GM10248 (cell line): ENCODE measurements around the gene PTPN13.

Experiments used
- CTCF ChIA-PET: fragments of 300-600 bp; sonication (Branson Sonifier 250); formaldehyde crosslinking; extraction: SDS; loops from one replicate; lab custom pipeline; 2021; ENCODE audit warnings: antibody characterized with exemption; lab: Yijun Ruan, JAX
- POLR2A ChIA-PET: fragments of 350-650 bp; sonication (Branson Sonifier 250); formaldehyde crosslinking; extraction: SDS; loops from one replicate; lab custom pipeline; 2020; ENCODE audit warnings: antibody characterized with exemption; lab: Yijun Ruan, JAX
- DNase-seq: peaks from one replicate; pipeline ENCODE4 v3.0.0; 2012; ENCODE audit errors: extremely low spot score
- CTCF ChIP-seq: IDR thresholded peaks from 2 replicates; pipeline ENCODE4 v1.5.1; 2012; ENCODE audit warnings: mild to moderate bottlenecking, low read depth; ENCODE audit errors: extremely low read depth, missing control alignments, control extremely low read depth

Gene PTPN13

GRCh38 chr4:86810847-86811246, 216.7 kb downstream of the PTPN13 start:
- CTCF ChIA-PET, result no interaction called here

GRCh38 chr4:86815653-86816052, 221.5 kb downstream of the PTPN13 start:
- DNase-seq, result no peak
- CTCF ChIA-PET, result no interaction called here
- POLR2A ChIA-PET, result no interaction called here
- no peak for TF ChIP-seq CTCF

More at GRCh38 chr4:86810847-86811246, 216.7 kb downstream of the PTPN13 start:
- DNase-seq, result no peak
- POLR2A ChIA-PET, result no interaction called here
- TF ChIP-seq CTCF, result no peak

GRCh38 chr4:86816501-86817273, 222.6 kb downstream of the PTPN13 start:
- TF ChIP-seq CTCF, result no peak
- ChIA-PET CTCF (interaction anchor here (1.0 to 4.3 kb wide), 3 partner anchors 8 to 321 kb away, joined by 3 to 24 read pairs (median 3); no protein-coding TSS in a partner anchor), POLR2A (no interaction called here)
- DNase-seq, result no peak

GRCh38 chr4:86818211-86818610, 224.1 kb downstream of the PTPN13 start:
- TF ChIP-seq CTCF, result no peak
- CTCF ChIA-PET, result interaction anchor here (1.1 to 4.3 kb wide), 4 partner anchors 10 to 30 kb away, joined by 3 to 24 read pairs (median 6); no protein-coding TSS in a partner anchor
- no peak for DNase-seq
- POLR2A ChIA-PET, result no interaction called here

GRCh38 chr4:86818841-86819240, 224.7 kb downstream of the PTPN13 start:
- POLR2A ChIA-PET, result no interaction called here
- TF ChIP-seq CTCF, result no peak
- no peak for DNase-seq
- CTCF ChIA-PET, result interaction anchor here (1.1 to 4.3 kb wide), 3 partner anchors 11 to 18 kb away, joined by 3 to 24 read pairs (median 10); no protein-coding TSS in a partner anchor

GRCh38 chr4:86819561-86819960, 225.4 kb downstream of the PTPN13 start:
- ChIA-PET POLR2A (no interaction called here), CTCF (interaction anchor here (4.3 kb wide), 1 partner anchor 11 kb away, joined by 24 read pairs; no protein-coding TSS in a partner anchor)
- no peak for TF ChIP-seq CTCF
- DNase-seq, result no peak
